Ureter (tissue), 1 donor: ENCODE measurements around the gene MAP3K4. TPM values are rescaled to one million over a fixed set of nuclear protein-coding genes. Genes with fewer than 3 reads are reported as not detected.
A peak's percentile ranks its signal among the peaks of the same experiment; 100 is the strongest.
"Not testable (repeated sequence)": the region's sequence is repeated elsewhere in the genome, so short reads cannot be mapped to it uniquely, and the experiment has no call there.

ENCODE experiments used
- DNase-seq: peaks from one replicate; pipeline ENCODE4 v3.0.0-alpha.2; 2020; ENCODE audit warnings: low spot score
- total RNA-seq: library from RNA; stranded (reverse); gene quantifications from one replicate; pipeline ENCODE4 v1.2.4, GENCODE V29; 2023
- donor health status: DM: yes; HTN: yes; CAD: no.

The MAP3K4 gene
- total RNA-seq, 1 donor from 2014 or later, result 89.8 TPM

DNA sequence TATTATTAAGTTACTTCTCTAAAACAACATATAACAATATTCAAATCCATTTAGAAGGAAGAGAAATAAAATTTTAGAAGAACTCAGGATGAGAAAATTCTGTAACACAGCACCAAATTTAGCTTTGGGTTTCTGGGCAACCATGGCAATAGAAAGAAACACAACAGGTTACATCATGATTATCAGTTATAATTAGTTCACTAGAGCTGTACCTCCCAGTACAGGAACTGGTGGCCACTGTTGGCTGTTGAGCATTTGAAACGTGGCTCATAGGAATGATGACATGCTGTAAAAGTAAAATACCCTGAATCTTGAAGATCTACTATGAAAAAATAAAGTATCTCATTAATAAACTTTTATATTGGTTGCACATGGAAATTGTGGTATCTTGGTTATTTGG lies 23.7 kb upstream of the MAP3K4 start:
- DNase-seq, result no peak

DNA sequence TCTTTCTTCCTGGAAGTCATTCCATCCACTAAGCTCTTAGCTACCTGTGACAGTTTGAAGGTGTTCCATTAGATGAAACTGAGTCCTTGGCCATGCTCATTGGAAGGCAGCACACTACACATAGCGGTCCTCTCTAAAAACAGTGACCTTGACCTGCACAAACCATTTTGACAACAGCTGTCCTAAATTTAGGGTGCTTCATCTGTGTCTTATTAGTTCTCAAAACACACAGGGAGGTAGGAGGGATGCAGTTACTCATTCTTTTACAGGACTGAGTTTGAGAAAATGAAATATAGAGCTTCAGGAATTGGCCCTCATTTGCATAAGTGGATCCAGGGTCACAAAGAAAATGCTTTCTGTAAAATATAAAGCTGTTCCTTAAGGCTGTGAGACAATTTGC lies 20.4 kb upstream of the MAP3K4 start:
- DNase-seq, result no peak

GRCh38 chr6:160972111-160972510 lies 19.5 kb upstream of the MAP3K4 start:
- no peak for DNase-seq

DNA sequence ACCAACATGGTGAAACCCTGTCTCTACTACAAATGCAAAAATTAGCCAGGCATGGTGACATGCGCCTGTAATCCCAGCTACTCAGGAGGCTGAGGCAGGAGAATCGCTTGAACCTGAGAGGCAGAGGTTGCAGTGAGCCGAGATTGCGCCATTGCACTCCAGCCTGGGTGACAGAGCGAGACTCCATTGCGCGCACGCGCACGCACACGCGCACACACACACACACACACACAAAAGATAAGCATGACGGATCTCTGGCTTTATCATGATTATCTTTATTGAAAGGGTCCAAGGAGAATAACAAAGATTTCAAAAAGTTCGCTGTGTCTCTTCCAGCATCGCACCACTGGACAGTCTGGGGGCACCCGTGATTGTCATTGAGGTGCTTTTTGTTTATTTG lies 19.0 kb upstream of the MAP3K4 start:
- not testable (repeated sequence) for DNase-seq

DNA sequence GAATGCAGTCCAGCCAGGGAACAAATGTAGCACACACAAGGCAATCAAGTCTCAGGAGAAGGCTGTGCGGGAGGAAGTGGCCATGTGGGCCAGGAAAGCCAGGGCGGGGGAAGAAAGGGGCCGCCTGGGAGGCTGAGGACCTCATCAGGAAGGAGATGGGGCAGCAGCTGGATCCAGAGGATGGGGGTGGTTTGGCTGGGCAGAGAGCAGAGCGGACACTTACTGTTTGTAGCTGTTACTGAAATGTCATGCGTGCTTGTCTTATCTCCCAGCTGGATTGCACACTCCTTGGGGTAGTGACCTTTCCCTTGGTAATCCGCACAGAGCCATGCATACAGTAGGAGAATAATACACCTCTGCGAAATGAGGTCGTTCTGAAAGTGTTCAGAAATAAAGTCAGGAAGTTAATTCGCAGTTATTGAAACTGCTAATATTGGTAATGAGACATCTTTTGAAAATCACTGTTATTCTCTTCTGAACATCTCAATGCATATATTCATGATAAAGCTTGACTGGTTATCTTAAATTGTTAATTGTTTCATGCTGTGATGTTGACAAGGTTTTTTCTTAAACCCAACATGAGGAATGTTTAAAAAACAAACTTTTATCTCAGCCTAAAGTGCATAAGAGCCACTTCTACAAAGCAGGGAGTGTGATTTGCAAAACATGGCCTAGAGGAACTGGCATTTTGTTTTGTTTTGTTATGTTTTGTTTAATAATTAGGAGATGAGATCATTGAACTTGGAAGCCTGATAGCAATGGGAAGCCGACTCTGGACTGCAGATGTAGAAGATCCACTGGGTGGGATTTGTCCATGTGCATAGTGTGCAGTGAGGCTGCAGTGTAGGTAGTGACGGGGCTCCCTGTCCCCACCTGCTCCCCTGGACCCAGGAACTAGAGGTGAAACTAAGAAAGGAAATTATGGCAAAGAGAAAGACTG lies 18.0 kb upstream of the MAP3K4 start:
- no peak for DNase-seq

DNA sequence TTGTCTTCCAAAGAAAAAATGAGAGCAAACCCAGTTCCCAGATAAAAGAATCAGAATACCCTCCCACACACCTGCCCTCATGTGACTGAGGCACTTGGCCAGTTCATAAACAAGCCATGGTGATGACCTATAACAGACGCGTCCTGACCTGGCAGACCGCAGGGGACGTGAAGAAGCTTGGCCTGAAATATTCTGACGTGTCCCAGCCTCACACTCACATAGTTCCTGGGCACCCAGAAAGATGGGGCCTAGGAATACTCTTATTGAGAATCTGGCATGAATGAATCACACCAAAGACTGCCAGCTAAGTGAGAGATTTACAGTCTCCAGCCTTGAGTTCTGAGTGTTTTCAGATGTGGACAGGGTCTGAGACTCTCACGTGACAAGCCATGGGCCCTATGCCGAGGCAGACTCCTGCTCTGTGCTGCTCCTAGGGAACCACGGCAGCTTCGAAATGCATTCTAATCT lies 17.2 kb upstream of the MAP3K4 start:
- no peak for DNase-seq

DNA sequence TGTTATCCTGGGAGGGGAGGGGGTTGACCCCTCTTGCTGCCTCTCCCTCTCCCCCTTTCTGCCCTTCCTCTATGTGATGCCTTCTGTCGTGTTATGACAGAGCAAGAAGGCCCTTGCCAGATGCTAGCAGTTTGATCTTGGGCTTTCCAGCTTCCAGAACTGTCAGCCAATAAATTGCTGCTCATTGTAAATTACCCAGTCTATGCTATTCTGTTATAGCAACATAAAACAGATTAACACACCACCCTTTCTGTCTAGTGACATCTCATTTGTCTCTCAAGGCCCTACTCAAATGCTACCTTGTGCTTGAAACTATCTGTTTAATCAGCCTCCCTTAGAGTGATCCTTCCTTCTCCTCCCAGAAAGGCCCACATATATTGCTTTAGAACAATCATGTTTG lies 16.4 kb upstream of the MAP3K4 start:
- no peak for DNase-seq

DNA sequence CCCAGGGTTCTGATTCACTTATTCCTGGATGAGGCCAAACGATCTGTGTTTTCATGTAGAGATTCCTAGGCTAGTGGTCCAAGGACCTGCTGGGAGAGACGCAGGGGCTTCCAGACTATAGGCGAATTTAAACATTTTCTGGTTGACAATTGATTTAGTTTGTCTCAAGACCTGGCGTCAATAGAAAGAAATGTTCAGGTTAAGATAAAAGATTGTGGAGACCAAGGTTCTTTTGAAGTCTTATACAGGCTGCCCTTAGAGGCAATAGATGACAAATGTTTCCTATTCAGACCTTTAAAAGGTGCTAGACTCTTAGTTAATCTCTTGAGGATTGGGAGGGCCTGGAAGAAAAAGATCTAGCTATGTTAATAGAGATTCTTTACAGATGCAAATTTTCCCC lies 15.6 kb upstream of the MAP3K4 start:
- not testable (repeated sequence) for DNase-seq

- no peak for DNase-seq
These were observed 13.2 kb upstream of the MAP3K4 start for GRCh38 chr6:160978141-160978901.

GRCh38 chr6:160979061-160979708 lies 12.4 kb upstream of the MAP3K4 start:
- DNase-seq, result no peak

DNA sequence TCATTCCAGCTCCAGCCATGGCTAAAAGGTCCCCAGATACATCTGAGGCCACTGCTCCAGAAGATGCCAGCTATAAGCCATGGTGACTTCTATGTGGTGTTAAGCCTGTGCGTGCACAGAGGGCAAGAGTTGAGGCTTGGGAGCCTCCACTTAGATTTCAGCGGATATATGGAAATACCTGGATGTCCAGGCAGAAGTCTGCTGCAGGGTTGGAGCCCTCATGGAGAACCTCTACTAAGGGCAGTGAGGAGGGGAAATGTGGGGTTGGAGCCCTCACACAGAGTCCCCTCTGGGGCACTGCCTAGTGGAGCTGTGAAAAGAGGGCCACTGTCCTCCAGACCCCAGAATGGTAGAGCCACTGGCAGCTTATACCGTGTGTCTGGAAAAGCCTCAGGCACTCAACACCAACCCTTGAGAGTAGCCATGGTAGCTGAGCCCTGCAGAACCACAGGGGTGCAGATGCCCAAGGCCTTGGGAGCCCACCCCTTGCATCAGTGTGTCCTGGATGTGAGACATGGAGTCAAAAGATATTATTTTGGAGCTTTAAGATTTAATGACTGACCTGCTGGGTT lies 8.1 kb upstream of the MAP3K4 start:
- not testable (repeated sequence) for DNase-seq

GRCh38 chr6:160986851-160987250 lies 4.7 kb upstream of the MAP3K4 start:
- DNase-seq, result no peak

GRCh38 chr6:160987265-160987664 lies 4.3 kb upstream of the MAP3K4 start:
- DNase-seq, result no peak

GRCh38 chr6:160990847-160991405 lies 643 bp upstream of the MAP3K4 start:
- DNase-seq, result no peak

GRCh38 chr6:160992061-160992979 lies 751 bp downstream of the MAP3K4 start:
- DNase-seq, result peak; percentile 65

DNA sequence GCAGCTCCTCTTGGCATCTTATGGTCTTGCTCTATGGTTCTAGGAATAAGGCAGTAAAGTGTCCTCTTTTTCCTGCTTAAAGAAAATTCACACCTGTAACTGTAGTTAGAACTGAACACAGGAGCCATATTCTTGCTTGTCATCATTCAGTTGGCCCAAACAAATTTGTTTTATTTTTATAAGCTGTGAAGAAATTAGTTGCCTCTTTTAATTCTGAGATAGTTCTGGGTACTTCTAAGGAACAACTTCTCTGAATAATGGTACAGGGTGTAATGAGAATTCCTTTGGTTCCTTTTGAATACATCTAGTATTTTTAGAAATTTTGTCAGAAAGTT lies 1.4 kb downstream of the MAP3K4 start:
- DNase-seq, result no peak

GRCh38 chr6:160995271-160995670 lies 3.7 kb downstream of the MAP3K4 start:
- DNase-seq, result no peak

- no peak for DNase-seq
These were observed 4.6 kb downstream of the MAP3K4 start for GRCh38 chr6:160996131-160996601.

- DNase-seq, result no peak
These were observed 6.6 kb downstream of the MAP3K4 start for GRCh38 chr6:160998217-160998616.

GRCh38 chr6:160998766-160999165 lies 7.2 kb downstream of the MAP3K4 start:
- DNase-seq, result no peak
